HG02840 (cell line): Measurements from ENCODE around the gene FNBP1L.

Source experiments
- ATAC-seq: cut with Tn5 transposase; IDR thresholded peaks from one replicate; pipeline ENCODE4 v1.9.1; 2021; ENCODE audit warnings: mild to moderate bottlenecking, moderate library complexity, moderate number of reproducible peaks; ENCODE audit not compliant: unreplicated experiment, low FRiP score

The FNBP1L gene

DNA sequence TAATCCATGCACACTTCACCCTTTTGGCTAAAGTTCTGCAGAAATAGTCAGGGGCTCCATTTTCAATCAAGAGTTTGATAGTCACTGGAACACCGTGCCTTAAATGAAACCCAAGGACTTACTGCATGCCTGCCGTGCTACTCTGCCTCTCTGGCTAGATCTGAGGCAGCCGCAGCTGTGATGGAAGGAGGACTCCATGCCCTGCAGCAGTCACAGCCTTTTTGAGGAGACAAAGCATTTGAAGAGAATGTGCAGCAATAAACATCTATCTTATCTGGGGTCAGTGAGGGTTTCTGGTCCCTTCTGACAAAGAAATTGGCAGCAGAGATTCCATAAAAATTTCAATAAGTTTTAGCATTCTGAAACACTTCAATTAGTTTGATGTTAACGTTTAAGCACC lies 155.7 kb downstream of the FNBP1L start:
- ATAC-seq, result no peak
